Pancreas (tissue), 10 donors: ENCODE measurements around the gene INPP5A. TPM values are rescaled to one million over a fixed set of nuclear protein-coding genes. Genes with fewer than 3 reads are reported as not detected.
"Not testable (repeated sequence)": the region's sequence is repeated elsewhere in the genome, so short reads cannot be mapped to it uniquely, and the experiment has no call there.

ENCODE experiments used
- ATAC-seq, 4 donors: fragments of 200-7000 bp; cut with Tn5 transposase; one replicate each; pipeline versions ENCODE4 v1.8.0 to v1.9.1; 2020; ENCODE audit warnings: mild to moderate bottlenecking in 4 of 4, moderate library complexity in 4 of 4
- DNase-seq, 6 donors: peaks; one replicate each; pipeline ENCODE4 v3.0.0-alpha.2; 2020
- FAIRE-seq: peaks from 2 replicates; lab custom pipeline; 2012; peaks lifted over from hg19 to GRCh38; lab: Jason Lieb, UNC
- H3K27ac ChIP-seq, 4 donors: fragments of 200-600 bp; sonication (generic); 1 replicate in 3 of 4; 2 replicates in 1 of 4; pipeline versions ENCODE4 v1.5.0 to v1.8.0; 2020
- H3K27me3 ChIP-seq, 4 donors: fragments of 200-600 bp; one replicate each; pipeline ENCODE4 v1.8.0; 2021
- H3K36me3 ChIP-seq, 3 donors: fragments of 200-600 bp; sonication (generic) in 1 of 3; one replicate each; pipeline versions ENCODE4 v1.5.0 to v1.8.0; 2020 to 2021
- H3K4me1 ChIP-seq, 3 donors: fragments of 200-600 bp; one replicate each; pipeline ENCODE4 v1.8.0; 2021
- H3K4me3 ChIP-seq, 4 donors: fragments of 200-600 bp; sonication (generic) in 2 of 4; one replicate each; pipeline versions ENCODE4 v1.5.0 to v1.8.0; 2020 to 2021
- H3K9me3 ChIP-seq, 4 donors: fragments of 200-600 bp; one replicate each; pipeline ENCODE4 v1.8.0; 2021
- WGBS, 2 donors: extraction: QIAGEN DNeasy Blood & Tissue Kit; methylation state at CpG; one replicate each; pipeline ENCODE4 v1.1.7; 2013; 5-methylcytosine and 5-hydroxymethylcytosine counted together
- intact Hi-C, 3 donors: fragments of 100-400 bp; cut with DNase I; formaldehyde crosslinking; loops; one replicate each; pipeline versions ENCODE4 v1.11.1 to v1.14.2; 2022
- polyA plus RNA-seq, 2 donors: library from polyadenylated mRNA; stranded (reverse); fragments of 200-250 nt; gene quantifications; one replicate each; pipeline ENCODE4 v1.2.3, GENCODE V29; 2013
- total RNA-seq, 6 donors: library from RNA; stranded (reverse); fragmentation: NEBNext Ultra II Directional in 4 of 6; extraction: Animal tissue kit (Norgen Biotek cat#: 25700) in 4 of 6; gene quantifications; one replicate each; pipeline versions ENCODE4 v1.2.1 to v1.2.4, GENCODE V29; 2021 to 2023
- TF ChIP-seq, protein P1 (sequence below), 4 donors: fragments of 200-600 bp; sonication (generic) in 3 of 4; IDR thresholded peaks; one replicate each; pipeline versions ENCODE4 v1.5.0 to v1.8.0; 2021; ENCODE audit warnings: antibody characterized with exemption in 4 of 4
- donor health status: healthy with polysubstance abuse.
- donor health status: DM: no; HTN: no; CAD: no; lungs with moderate emphysema.
- donor health status: DM: no; HTN: no; CAD: no.
- donor health status: control.
- donor health status: control.
- donor health status: Bipolar disorder and iron deficiency.
- donor health status: DM: yes; HTN: yes; CAD: no.
- donor health status: DM: no; HTN: no; CAD: no.
- donor health status: DM: no; HTN: no; CAD: no.
- donor health status: DM: yes; HTN: yes; CAD: no.

Gene INPP5A
- total and polyA plus RNA-seq, 8 donors: 5.9 to 15.6 (median 11.3) TPM

DNA sequence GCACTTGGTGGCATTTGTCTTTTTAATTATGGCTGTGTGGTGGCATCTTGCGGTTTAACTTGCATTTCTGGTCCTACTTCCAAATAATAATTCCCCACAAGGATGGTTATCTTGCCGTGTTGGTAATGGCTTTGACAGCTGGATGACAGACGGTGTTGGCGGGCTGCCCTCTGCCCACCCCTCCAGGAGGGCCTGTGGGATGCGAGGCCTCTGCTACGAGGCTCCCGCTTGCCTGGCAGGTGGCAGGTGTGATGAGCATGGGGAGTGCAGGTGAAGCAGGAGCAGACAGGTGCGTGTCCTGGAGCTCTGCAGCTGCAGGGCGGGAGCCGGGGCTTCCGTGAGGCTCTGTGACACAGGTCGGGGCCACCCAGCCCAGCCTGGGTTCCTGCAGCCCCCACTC lies 11.8 kb downstream of the INPP5A start:
- intact Hi-C loops: no loop called here
- no peak overlapping the region for H3K4me3 ChIP-seq
- H3K36me3 ChIP-seq: no peaks in the 10 kb centered on the region
- ATAC-seq (no peak), FAIRE-seq (no peak), DNase-seq (peak in 2 of 6 donors; percentile 13 to 43)
- no peaks in the 10 kb centered on the region for H3K9me3 ChIP-seq
- no peak overlapping the region for H3K27ac ChIP-seq
- 69 to 72% methylated on average over 12 of the region's 12 CpGs for WGBS, 2 donors
- peaks cover 11 to 12% (median 11%) of the 10 kb centered on the region in 3 donors for H3K4me1 ChIP-seq
- H3K27me3 ChIP-seq: no peaks in the 10 kb centered on the region
- TF ChIP-seq, protein P1, sequence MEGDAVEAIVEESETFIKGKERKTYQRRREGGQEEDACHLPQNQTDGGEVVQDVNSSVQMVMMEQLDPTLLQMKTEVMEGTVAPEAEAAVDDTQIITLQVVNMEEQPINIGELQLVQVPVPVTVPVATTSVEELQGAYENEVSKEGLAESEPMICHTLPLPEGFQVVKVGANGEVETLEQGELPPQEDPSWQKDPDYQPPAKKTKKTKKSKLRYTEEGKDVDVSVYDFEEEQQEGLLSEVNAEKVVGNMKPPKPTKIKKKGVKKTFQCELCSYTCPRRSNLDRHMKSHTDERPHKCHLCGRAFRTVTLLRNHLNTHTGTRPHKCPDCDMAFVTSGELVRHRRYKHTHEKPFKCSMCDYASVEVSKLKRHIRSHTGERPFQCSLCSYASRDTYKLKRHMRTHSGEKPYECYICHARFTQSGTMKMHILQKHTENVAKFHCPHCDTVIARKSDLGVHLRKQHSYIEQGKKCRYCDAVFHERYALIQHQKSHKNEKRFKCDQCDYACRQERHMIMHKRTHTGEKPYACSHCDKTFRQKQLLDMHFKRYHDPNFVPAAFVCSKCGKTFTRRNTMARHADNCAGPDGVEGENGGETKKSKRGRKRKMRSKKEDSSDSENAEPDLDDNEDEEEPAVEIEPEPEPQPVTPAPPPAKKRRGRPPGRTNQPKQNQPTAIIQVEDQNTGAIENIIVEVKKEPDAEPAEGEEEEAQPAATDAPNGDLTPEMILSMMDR (IDR thresholded peaks at IDR 0.05): no peak

DNA sequence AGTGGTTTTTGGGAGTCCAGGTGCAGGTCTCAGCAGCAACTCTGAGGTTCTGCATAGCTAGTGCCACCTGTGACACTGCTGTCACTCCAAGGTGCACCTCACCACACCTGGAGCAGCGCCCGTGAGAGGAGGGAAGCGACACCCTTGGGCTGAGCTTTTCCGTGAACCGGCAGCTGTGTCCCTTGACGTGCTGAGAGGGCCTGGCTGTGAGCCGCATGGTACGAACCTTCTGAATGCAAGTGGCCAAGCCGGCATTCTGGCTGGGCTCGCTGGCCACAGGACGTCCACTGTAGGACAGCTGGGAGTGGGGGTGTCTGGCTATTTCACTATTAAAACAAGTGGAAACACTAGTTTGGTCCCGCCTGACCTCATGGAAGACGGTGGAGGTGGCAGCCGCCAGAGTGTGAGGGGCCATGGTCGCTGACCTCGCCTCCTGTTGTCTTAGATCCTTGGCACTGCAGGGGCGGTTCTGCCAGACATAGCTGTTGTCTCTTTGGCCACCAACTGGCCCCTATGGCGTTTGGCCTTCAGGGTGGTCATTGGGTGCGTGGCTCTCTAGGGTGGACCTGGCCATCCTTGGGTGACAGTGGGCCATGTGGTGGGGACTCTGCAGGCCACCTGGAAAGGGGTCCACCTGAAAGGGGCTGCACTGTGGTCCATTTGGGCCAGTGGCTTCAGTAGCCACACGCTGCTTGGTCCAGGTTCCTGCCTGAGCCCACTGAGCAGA lies 12.9 kb downstream of the INPP5A start:
- intact Hi-C loops: no loop called here
- Histone ChIP-seq H3K36me3 (no peaks in the 10 kb centered on the region), H3K4me3 (no peak overlapping the region), H3K27me3 (no peaks in the 10 kb centered on the region), H3K4me1 (peaks cover 11 to 12% (median 11%) of the 10 kb centered on the region in 3 donors), H3K27ac (no peak overlapping the region), H3K9me3 (no peaks in the 10 kb centered on the region)
- 80 to 82% methylated on average over 20 of the region's 20 CpGs for WGBS, 2 donors
- ATAC-seq (no peak), DNase-seq (peak in 2 of 6 donors; percentile 15 to 50), FAIRE-seq (no peak)
- TF ChIP-seq, protein P1 (IDR thresholded peaks at IDR 0.05): no peak

- no peak overlapping the region for H3K4me3 ChIP-seq
- TF ChIP-seq, protein P1 (IDR thresholded peaks at IDR 0.05): no peak
- no peaks in the 10 kb centered on the region for H3K36me3 ChIP-seq
- H3K27me3 ChIP-seq: no peaks in the 10 kb centered on the region
- intact Hi-C loops: no loop called here
- H3K27ac ChIP-seq: no peak overlapping the region
- ATAC-seq (no peak), FAIRE-seq (no peak), DNase-seq (peak in 2 of 6 donors; percentile 15 to 54)
- WGBS, 2 donors: 84 to 85% methylated on average over 15 of the region's 15 CpGs
- no peaks in the 10 kb centered on the region for H3K9me3 ChIP-seq
- peaks cover 11 to 12% (median 11%) of the 10 kb centered on the region in 3 donors for H3K4me1 ChIP-seq
Observed at GRCh38 chr10:132551093-132551807, 13.7 kb downstream of the INPP5A start.

GRCh38 chr10:132551808-132552130 lies 14.2 kb downstream of the INPP5A start:
- H3K4me1 ChIP-seq: peaks cover 6 to 8% (median 7%) of the 10 kb centered on the region in 3 donors
- no peak for FAIRE-seq
- no peak overlapping the region for H3K4me3 ChIP-seq
- no peaks in the 10 kb centered on the region for H3K36me3 ChIP-seq
- H3K27ac ChIP-seq: no peak overlapping the region
- no peaks in the 10 kb centered on the region for H3K9me3 ChIP-seq
- TF ChIP-seq, protein P1 (IDR thresholded peaks at IDR 0.05): no peak
- 93 to 98% methylated on average over 8 of the region's 8 CpGs for WGBS, 2 donors
- ATAC-seq: no peak
- DNase-seq: no peak
- H3K27me3 ChIP-seq: no peaks in the 10 kb centered on the region
- intact Hi-C loops: no loop called here

DNA sequence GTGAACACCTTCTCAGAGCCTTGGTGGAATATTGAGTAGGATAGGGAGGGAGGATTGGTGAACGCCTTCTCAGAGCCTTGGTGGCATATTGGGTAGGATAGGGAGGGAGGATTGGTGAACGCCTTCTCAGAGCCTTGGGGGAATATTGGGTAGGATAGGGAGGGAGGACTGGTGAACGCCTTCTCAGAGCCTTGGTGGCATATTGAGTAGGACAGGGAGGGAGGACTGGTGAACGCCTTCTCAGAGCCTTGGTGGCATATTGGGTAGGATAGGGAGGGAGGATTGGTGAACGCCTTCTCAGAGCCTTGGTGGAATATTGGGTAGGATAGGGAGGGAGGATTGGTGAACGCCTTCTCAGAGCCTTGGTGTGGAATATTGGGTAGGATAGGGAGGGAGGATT lies 15.0 kb downstream of the INPP5A start:
- ATAC-seq, FAIRE-seq, H3K27ac ChIP-seq, H3K4me1 ChIP-seq, H3K4me3 ChIP-seq, H3K36me3 ChIP-seq, H3K9me3 ChIP-seq, intact Hi-C loops, H3K27me3 ChIP-seq: not testable (repeated sequence)
- 90 to 99% methylated on average over 6 of the region's 6 CpGs for WGBS, 2 donors
- DNase-seq: peak in 1 of 6 donors; percentile 6

- ATAC-seq, DNase-seq, intact Hi-C loops: not testable (repeated sequence)
Observed at GRCh38 chr10:132553568-132553967, 16.0 kb downstream of the INPP5A start.

More at GRCh38 chr10:132553568-132553967, 16.0 kb downstream of the INPP5A start:
- not testable (repeated sequence) for FAIRE-seq, H3K27me3 ChIP-seq, H3K27ac ChIP-seq, H3K36me3 ChIP-seq, H3K9me3 ChIP-seq, H3K4me1 ChIP-seq, H3K4me3 ChIP-seq
- 98 to 99% methylated on average over 3 of the region's 3 CpGs for WGBS, 2 donors
